Kidney (tissue), 14 donors: Measurements from ENCODE around the gene NDUFV3. TPM values are rescaled to one million over a fixed set of nuclear protein-coding genes. Genes with fewer than 3 reads are reported as not detected.

Source experiments
- DNase-seq, 5 donors: peaks; one replicate each; pipeline ENCODE4 v3.0.0-alpha.2; 2013 to 2020
- FAIRE-seq: peaks from 2 replicates; lab custom pipeline; 2012; peaks lifted over from hg19 to GRCh38; lab: Jason Lieb, UNC
- H3K27ac ChIP-seq, 2 donors: one replicate each; pipeline ENCODE4 v1.7.0; 2013; ENCODE audit warnings: low read depth in 2 of 2, low read length in 2 of 2, inconsistent platforms in 1 of 2
- H3K27me3 ChIP-seq: one replicate; pipeline ENCODE4 v1.7.1; 2013; ENCODE audit warnings: low read length, inconsistent platforms; ENCODE audit not compliant: control insufficient read depth, insufficient read depth
- H3K36me3 ChIP-seq, 3 donors: one replicate each; pipeline versions ENCODE4 v1.7.0 to v1.7.1; 2013; ENCODE audit warnings: low read length in 3 of 3, control low read depth in 1 of 3, inconsistent platforms in 1 of 3; ENCODE audit not compliant: insufficient read depth in 3 of 3, control insufficient read depth in 2 of 3
- H3K4me1 ChIP-seq, 3 donors: one replicate each; pipeline versions ENCODE4 v1.7.0 to v1.7.1; 2013; ENCODE audit warnings: low read length in 3 of 3, inconsistent platforms in 1 of 3, low read depth in 1 of 3; ENCODE audit not compliant: control insufficient read depth in 2 of 3, insufficient read depth in 2 of 3
- H3K4me3 ChIP-seq, 3 donors: one replicate each; pipeline versions ENCODE4 v1.7.0 to v1.8.1; 2013; ENCODE audit warnings: low read length in 3 of 3, control low read depth in 1 of 3, inconsistent platforms in 1 of 3
- H3K9ac ChIP-seq, 3 donors: one replicate each; pipeline versions ENCODE4 v1.7.0 to v1.7.1; 2013; ENCODE audit warnings: low read length in 3 of 3, control low read depth in 1 of 3, inconsistent platforms in 1 of 3
- H3K9me3 ChIP-seq, 3 donors: one replicate each; pipeline versions ENCODE4 v1.7.0 to v1.7.1; 2013; ENCODE audit warnings: low read length in 3 of 3, control low read depth in 1 of 3, inconsistent platforms in 1 of 3; ENCODE audit not compliant: control insufficient read depth in 2 of 3, insufficient read depth in 1 of 3
- intact Hi-C: fragments of 100-400 bp; cut with DNase I; formaldehyde crosslinking; loops from one replicate; pipeline ENCODE4 v1.11.1; 2022
- polyA plus RNA-seq: library from polyadenylated mRNA; stranded (reverse); fragments of 350-450 nt; fragmentation: Illumina TruSeq; extraction: RNeasy Lipid Tissue Mini Kit (QIAGEN cat#74804); gene quantifications from one replicate; pipeline ENCODE4 v1.2.3, GENCODE V29; 2014; ENCODE audit warnings: low read depth, low replicate concordance; ENCODE audit not compliant: insufficient read depth
- total RNA-seq: library from RNA; stranded (reverse); fragmentation: NEBNext Ultra II Directional; extraction: Animal tissue kit (Norgen Biotek cat#: 25700); gene quantifications from one replicate; pipeline ENCODE4 v1.2.1, GENCODE V29; 2021
- TF ChIP-seq, protein P1 (sequence below): IDR thresholded peaks from 3 replicates; pipeline ENCODE4 v1.5.1; 2012; ENCODE audit warnings: mild to moderate bottlenecking, moderate library complexity, borderline replicate concordance; ENCODE audit not compliant: insufficient read depth; ENCODE audit errors: extremely low read depth
- donor health status: control.
- donor health status: control.
- donor health status: control.
- donor health status: control.
- donor health status: control.
- donor health status: DM: yes; HTN: yes; CAD: no.
- donor health status: Normal renal cell carcinoma (clear cell type).

Gene NDUFV3
- total and polyA plus RNA-seq, 2 donors from 2014 or later: 29.6 to 37.0 TPM

DNA sequence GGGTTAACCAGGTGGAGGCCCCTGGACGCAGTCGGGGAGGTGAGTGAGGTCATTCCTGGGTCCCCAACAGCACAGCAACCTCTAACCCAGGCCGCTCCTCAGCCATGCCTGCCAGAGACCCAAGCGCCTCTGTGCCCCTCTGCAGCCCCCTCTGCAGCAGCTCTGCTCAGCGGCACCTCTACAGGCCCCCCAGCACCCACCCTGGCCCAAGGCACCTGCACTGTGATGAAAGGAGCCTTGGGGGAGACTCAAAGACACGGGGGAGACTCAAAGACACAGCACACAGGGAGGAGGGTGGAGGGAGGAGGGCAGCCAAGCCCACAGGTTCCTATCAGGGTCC is 33.2 kb upstream of the NDUFV3 start:
- peak in 1 of 5 donors; percentile 41 for DNase-seq
- no peak overlapping the region for H3K9ac ChIP-seq
- H3K4me3 ChIP-seq: no peak overlapping the region
- H3K36me3 ChIP-seq: peaks cover 8 to 31% (median 23%) of the 10 kb centered on the region in 3 donors
- H3K27ac ChIP-seq: no peak overlapping the region
- TF ChIP-seq, protein P1, sequence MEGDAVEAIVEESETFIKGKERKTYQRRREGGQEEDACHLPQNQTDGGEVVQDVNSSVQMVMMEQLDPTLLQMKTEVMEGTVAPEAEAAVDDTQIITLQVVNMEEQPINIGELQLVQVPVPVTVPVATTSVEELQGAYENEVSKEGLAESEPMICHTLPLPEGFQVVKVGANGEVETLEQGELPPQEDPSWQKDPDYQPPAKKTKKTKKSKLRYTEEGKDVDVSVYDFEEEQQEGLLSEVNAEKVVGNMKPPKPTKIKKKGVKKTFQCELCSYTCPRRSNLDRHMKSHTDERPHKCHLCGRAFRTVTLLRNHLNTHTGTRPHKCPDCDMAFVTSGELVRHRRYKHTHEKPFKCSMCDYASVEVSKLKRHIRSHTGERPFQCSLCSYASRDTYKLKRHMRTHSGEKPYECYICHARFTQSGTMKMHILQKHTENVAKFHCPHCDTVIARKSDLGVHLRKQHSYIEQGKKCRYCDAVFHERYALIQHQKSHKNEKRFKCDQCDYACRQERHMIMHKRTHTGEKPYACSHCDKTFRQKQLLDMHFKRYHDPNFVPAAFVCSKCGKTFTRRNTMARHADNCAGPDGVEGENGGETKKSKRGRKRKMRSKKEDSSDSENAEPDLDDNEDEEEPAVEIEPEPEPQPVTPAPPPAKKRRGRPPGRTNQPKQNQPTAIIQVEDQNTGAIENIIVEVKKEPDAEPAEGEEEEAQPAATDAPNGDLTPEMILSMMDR: no peak
- no peaks in the 10 kb centered on the region for H3K4me1 ChIP-seq
- intact Hi-C loops: no loop called here
- no peaks in the 10 kb centered on the region for H3K9me3 ChIP-seq
- no peaks in the 10 kb centered on the region for H3K27me3 ChIP-seq
- no peak for FAIRE-seq

DNA sequence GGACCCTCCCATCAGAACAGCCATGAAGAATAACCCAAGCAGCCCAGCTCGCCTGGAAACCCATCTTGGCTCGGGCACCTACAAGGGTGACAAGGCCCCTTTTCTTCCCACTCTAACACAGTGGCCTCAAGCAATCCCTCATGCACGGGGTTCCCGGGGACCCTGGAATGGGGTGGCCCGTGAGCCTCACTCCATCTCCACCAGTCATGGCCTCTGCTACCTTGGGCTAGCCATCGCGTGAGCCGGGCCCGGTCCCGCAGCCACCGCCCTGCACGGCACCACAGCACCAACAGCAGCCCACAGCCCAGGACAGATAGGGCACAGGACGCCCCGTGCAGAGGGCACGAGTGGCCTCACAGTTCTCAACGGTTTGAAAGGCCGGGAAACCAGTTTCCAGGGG is 32.8 kb upstream of the NDUFV3 start:
- Histone ChIP-seq H3K27ac (no peak overlapping the region), H3K27me3 (no peaks in the 10 kb centered on the region), H3K4me3 (no peak overlapping the region), H3K4me1 (no peaks in the 10 kb centered on the region), H3K36me3 (peaks cover 8 to 31% (median 21%) of the 10 kb centered on the region in 3 donors), H3K9ac (no peak overlapping the region), H3K9me3 (no peaks in the 10 kb centered on the region)
- TF ChIP-seq, protein P1: no peak
- FAIRE-seq: no peak
- intact Hi-C loops: no loop called here
- peak in 1 of 5 donors; percentile 37 for DNase-seq

DNA sequence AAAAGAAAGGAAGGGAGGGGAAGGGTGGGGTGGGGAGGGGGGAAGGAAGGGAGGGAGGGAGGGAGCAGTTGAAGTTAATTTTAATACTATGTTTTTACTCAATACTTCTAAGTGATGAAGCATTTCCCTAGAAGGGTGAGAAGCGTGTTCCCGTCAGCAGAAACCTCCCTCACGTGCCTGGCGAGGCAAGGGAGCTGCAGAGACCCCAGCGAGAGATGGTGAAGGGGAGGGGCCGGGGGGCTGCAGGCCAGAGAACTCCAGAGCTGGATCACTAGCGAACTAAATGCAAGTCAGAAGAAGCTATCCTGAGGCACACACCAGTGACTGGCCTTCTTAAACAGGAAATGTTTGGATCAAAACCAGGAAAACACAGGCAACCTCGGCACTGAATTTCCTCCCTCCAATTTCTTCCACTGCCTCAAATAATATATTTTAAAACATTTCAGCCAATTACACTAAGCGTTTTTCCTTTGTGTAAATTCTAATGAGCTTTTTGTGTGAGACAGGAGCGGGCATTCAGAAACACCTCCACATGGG is 31.7 kb upstream of the NDUFV3 start:
- FAIRE-seq (no peak), DNase-seq (no peak)
- Histone ChIP-seq H3K9ac (no peak overlapping the region), H3K27me3 (no peaks in the 10 kb centered on the region), H3K4me1 (no peaks in the 10 kb centered on the region), H3K9me3 (no peaks in the 10 kb centered on the region), H3K4me3 (no peak overlapping the region), H3K36me3 (peaks cover 4 to 31% (median 14%) of the 10 kb centered on the region in 3 donors), H3K27ac (no peak overlapping the region)
- intact Hi-C loops: no loop called here
- TF ChIP-seq, protein P1: no peak

DNA sequence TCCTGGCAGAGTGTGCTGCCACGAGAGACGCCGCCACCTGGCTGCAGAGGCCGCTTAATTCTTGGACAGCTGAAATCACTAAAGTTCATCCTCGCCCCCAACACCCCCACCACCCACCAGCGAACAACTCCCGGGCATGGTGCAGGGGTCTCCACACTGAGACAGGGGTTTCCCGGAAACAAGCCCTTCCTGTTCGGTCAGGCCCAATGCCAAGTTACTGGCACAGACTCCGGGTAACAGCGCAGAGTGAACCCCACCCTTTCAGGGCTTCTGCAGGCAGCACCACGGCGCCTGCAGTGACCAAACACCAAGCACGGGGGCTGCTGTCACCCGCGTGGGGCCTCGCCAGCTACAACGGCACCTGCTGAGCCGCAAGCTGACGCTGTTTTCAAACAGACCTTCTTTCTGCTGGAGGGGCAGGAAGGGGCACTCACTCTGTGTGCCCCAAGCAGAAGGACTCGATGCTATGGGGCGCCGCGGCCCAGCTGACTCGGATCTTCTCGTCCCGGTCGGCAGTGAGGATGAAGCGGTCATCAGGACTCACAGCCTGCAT is 31.2 kb upstream of the NDUFV3 start:
- H3K27me3 ChIP-seq: no peaks in the 10 kb centered on the region
- H3K9me3 ChIP-seq: no peaks in the 10 kb centered on the region
- DNase-seq (no peak), FAIRE-seq (no peak)
- H3K4me3 ChIP-seq: no peak overlapping the region
- TF ChIP-seq, protein P1: no peak
- intact Hi-C loops: no loop called here
- H3K9ac ChIP-seq: no peak overlapping the region
- H3K27ac ChIP-seq: no peak overlapping the region
- no peaks in the 10 kb centered on the region for H3K4me1 ChIP-seq
- H3K36me3 ChIP-seq: peaks cover 4 to 30% (median 14%) of the 10 kb centered on the region in 3 donors
